HG03103 (cell line): ENCODE data around the gene RMI1.
"Not testable (repeated sequence)": the region's sequence is repeated elsewhere in the genome, so short reads cannot be mapped to it uniquely, and the experiment has no call there.

Experiments used
- ATAC-seq: cut with Tn5 transposase; IDR thresholded peaks from one replicate; pipeline ENCODE4 v1.9.1; 2021; ENCODE audit warnings: low read depth; ENCODE audit not compliant: unreplicated experiment

The RMI1 gene

GRCh38 chr9:83980395-83981125 is at the start of gene RMI1:
Gene RMI1, plus strand, starts transcription at chr9:83980805. Its CDS starts 20,182 bp downstream, at chr9:84000987.
- ATAC-seq, result peak; percentile 64

DNA sequence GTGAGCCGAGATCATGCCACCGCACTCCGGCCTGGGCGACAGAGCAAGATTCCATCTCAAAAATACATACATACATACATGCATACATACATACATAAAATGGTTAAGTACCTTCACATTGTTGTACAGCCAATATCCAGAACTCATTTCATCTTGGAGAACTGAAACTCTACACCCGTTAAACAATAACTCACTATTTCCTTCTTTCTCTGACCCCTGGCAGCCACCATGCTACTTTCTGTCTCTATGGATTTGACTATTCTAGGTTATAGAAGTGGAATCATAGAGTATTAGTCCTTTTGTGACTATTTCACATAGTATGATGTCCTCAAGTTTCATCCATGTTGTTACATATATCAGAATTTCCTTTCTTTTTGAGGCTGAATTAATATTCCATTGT is 49.7 kb upstream of the RMI1 start:
- no peak for ATAC-seq

DNA sequence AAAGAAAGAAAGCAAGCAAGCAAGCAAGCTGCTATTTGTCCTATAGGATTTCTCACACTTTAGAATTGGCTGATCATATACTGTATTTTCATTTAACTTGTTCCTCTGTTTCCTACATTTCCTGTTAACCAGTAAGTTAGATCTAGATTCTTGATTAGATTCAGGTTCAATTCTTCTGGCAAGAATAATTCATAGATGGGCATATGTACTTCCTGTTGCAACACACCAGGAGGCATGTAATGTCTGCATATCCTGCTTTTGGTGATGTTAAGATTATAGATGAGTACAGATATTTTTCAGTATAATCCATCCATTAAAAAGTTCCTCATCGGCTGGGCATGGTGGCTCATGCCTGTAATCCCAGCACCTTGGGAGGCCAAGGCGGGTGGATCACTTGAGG is 48.6 kb upstream of the RMI1 start:
- no peak for ATAC-seq

GRCh38 chr9:83932851-83933250 is 47.8 kb upstream of the RMI1 start:
- ATAC-seq, result no peak

DNA sequence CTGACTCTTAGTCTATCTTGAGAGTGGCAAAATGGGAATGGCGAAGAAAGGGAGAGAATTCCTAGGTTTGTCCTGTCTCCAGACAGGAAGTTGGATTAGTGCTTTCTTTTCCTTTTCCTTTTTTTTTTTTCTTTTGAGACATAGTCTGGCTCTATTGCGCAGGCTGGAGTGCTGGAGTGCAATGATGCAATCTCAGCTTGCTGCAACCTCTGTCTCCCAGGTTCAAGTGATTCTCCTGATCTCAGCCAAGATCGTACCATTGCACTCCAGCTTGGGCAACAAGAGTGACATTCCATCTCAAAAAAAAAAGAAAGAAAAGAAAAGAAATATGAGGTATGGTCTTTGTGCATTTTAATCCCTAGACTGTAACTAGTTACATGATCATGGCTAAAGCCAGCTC is 46.8 kb upstream of the RMI1 start:
- ATAC-seq, result no peak

DNA sequence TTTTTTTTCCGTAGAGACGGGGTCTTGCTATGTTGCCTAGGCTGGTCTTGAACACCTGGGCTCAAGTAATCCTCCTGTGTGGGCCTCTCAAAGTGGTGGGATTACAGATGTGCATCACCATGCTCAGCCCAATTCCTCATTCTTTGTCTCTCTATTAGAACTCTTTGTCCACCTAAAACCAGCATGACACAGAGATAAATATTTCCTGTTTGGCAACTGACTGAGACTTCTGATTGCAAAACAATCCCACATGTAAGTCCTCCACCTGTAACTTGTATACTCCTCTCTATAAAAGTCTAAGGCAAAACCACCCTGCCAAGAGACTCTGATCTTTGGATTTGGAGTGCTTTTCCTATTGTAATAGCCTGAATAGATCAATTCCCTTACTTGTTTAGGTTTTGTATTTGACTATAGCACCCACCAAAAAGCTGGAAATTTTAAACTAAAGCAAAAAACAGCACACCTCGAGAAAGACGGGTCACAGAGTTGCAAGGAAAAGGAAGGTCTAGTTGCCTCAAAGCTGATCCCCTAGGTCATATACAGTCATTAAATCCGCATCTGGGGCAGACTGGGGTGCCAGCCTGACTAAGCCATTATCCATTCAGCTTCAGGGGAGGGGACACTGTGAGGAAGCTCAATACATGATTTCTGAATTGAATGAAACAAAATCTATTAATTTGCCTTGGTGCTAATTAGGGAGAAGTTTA is 45.9 kb upstream of the RMI1 start:
- no peak for ATAC-seq

DNA sequence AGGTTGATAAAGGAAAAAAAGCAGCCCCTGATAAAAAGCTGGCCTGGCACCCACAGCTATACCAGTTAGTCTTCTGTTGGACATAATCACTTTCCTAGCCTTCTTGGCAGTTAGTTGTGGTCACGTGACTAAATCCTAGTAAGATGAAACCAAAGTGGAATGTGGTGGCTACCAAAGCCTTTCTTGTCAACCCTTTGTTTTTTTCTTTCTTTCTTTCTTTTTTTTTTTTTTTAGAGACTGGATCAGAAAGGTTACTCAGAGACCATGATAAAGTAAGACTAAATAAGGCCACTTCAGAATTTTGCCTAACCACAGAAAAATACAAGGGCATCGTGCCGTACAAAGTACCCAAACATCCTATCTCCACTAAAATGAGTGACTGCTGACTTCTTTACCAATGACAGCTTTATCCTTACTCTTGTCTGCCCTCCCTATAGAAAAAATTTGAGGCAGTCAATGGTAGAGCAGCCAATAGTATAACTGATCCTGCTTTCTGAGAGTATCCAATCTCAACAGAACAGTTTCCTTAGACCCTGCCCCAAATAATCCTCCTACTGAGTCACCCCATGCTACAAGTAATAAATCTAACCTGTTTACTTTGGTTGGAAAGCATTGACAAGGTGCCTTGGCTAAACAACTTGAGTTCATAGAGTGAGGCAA is 45.2 kb upstream of the RMI1 start:
- no peak for ATAC-seq

- ATAC-seq, result no peak
Measured at GRCh38 chr9:83936523-83936922, 44.1 kb upstream of the RMI1 start.

DNA sequence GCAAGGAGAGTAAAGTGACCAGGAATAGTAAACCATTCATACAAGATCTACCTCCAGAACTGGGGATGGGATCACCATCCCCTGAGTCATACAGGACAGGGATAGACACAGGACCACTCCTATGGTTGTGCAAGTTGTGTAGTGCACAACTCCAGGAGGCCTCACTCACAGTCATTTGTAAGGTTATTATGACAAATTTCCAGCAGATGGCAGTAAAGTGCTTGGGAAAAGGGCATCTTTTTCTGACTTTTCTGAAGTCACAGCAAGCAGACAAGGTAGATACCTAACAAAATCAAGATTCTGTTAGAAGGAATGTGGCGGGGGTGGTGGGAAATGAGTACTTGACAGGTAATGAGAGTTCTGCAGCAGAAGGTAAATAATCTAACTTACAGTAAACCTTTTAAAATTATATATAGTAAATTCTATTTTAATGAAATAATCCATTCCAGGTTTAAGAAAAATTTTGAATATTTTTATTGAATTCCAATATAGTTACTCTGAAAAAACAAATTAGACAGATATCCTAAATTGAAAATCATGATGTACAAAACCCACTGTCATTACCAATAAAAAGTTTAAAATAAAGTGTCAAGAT is 42.6 kb upstream of the RMI1 start:
- ATAC-seq, result no peak

GRCh38 chr9:83940590-83941303 is 39.9 kb upstream of the RMI1 start:
- ATAC-seq, result no peak

DNA sequence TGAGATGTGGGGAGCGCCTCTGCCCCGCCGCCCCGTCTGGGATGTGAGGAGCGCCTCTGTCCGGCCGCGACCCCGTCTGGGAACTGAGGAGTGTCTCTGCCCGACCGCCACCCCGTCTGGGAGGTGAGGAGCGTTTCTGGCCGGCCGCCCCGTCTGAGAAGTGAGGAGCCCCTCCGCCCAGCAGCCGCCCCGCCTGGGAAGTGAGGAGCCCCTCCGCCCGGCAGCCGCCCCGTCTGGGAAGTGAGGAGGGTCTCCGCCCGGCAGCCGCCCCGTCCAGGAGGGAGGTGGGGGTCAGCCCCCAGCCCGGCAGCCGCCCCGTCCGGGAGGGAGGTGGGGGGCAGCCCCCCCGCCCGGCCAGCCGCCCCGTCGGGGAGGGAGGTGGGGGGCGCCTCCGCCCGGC is 32.5 kb upstream of the RMI1 start:
- not testable (repeated sequence) for ATAC-seq

- ATAC-seq, result peak; percentile 50
Measured at GRCh38 chr9:83956086-83956435, 24.5 kb upstream of the RMI1 start.

GRCh38 chr9:83956436-83957247 is 24.0 kb upstream of the RMI1 start:
- ATAC-seq, result peak; percentile 65

DNA sequence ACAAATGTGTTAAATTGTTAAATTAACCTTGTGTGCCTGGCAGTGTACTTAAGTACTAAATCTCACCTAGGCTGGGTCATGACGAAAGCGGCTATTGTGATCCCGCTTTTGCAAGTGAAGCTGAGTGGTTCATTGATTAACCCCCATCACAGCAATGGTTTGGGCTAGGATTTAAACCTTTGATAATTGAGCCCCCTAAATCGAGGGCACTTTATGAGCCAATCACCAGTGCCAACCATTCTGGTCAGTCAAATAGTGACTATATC is 23.4 kb upstream of the RMI1 start:
- ATAC-seq, result no peak

- ATAC-seq, result no peak
Measured at GRCh38 chr9:83959061-83959460, 21.5 kb upstream of the RMI1 start.

- ATAC-seq, result no peak
Measured at GRCh38 chr9:83960991-83961390, 19.6 kb upstream of the RMI1 start.

DNA sequence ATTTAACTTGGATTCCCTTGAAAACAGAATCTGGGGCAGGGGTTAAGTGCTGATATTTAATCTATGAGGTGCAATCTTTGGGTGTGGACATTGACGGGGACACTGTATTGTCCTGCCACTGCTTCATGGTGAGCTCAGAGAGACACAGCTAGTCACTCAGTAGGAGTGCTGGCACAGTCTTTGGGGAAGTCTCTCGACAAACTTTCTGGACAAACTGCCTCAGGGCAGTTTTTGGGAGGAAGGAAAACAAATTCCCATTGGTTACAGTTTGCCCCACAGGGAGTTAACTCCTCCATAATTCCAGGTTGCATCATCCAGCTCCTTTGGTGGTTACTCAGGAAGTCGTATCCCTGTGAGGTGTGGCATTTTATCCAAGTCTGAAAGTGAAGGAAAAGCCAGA is 18.4 kb upstream of the RMI1 start:
- no peak for ATAC-seq

- ATAC-seq, result no peak
Measured at GRCh38 chr9:83964973-83965349, 15.6 kb upstream of the RMI1 start.

- no peak for ATAC-seq
Measured at GRCh38 chr9:83965350-83966208, 15.0 kb upstream of the RMI1 start.
